Muscle layer of colon (tissue), 2 donors: ENCODE results near the gene SYT6.
A peak's percentile ranks its signal among the peaks of the same experiment; 100 is the strongest.

ENCODE experiments used
- H3K27ac ChIP-seq: one replicate; pipeline ENCODE4 v1.7.0; 2013; ENCODE audit warnings: low read depth, mild to moderate bottlenecking, low read length, moderate library complexity
- H3K27me3 ChIP-seq, 2 donors: one replicate each; pipeline ENCODE4 v1.7.0; 2013; ENCODE audit warnings: low read length in 2 of 2, mild to moderate bottlenecking in 2 of 2; ENCODE audit not compliant: insufficient read depth in 2 of 2, control insufficient read depth in 1 of 2
- H3K36me3 ChIP-seq: one replicate; pipeline ENCODE4 v1.7.0; 2013; ENCODE audit warnings: mild to moderate bottlenecking, low read length; ENCODE audit not compliant: insufficient read depth
- H3K4me1 ChIP-seq: one replicate; pipeline ENCODE4 v1.7.0; 2013; ENCODE audit warnings: mild to moderate bottlenecking, low read length; ENCODE audit not compliant: insufficient read depth
- H3K4me3 ChIP-seq, 2 donors: one replicate each; pipeline ENCODE4 v1.7.0; 2013; ENCODE audit warnings: low read length in 2 of 2, low read depth in 1 of 2, mild to moderate bottlenecking in 1 of 2, moderate library complexity in 1 of 2
- H3K9ac ChIP-seq: one replicate; pipeline ENCODE4 v1.7.0; 2013; ENCODE audit warnings: low read length
- H3K9me3 ChIP-seq: one replicate; pipeline ENCODE4 v1.7.0; 2013; ENCODE audit warnings: mild to moderate bottlenecking, low read length
- donor health status: abdominal sarcoma.
- donor health status: Adenocarcinoma of cecum.

Gene SYT6

GRCh38 chr1:114152508-114153260 is 985 bp downstream of the SYT6 start:
- H3K36me3 ChIP-seq = no peaks in the 10 kb centered on the region
- H3K9ac ChIP-seq = no peak overlapping the region
- H3K4me1 ChIP-seq = peaks cover 16% of the 10 kb centered on the region
- H3K27me3 ChIP-seq = peaks cover 62 to 63% of the 10 kb centered on the region in 2 donors
- H3K4me3 ChIP-seq = peak overlapping the region; percentile 27 to 47
- no peaks in the 10 kb centered on the region for H3K9me3 ChIP-seq
- H3K27ac ChIP-seq = no peak overlapping the region

- Histone ChIP-seq H3K27ac (no peak overlapping the region), H3K9me3 (no peaks in the 10 kb centered on the region), H3K27me3 (peaks cover 63 to 66% of the 10 kb centered on the region in 2 donors), H3K36me3 (no peaks in the 10 kb centered on the region), H3K9ac (no peak overlapping the region), H3K4me1 (peaks cover 16% of the 10 kb centered on the region), H3K4me3 (peak overlapping the region in 1 of 2 donors; percentile 27)
Observed at GRCh38 chr1:114152089-114152507, 1.6 kb downstream of the SYT6 start.

- Histone ChIP-seq H3K4me1 (peaks cover 16% of the 10 kb centered on the region), H3K27ac (no peak overlapping the region), H3K4me3 (no peak overlapping the region), H3K9me3 (no peaks in the 10 kb centered on the region), H3K27me3 (peaks cover 44 to 51% of the 10 kb centered on the region in 2 donors), H3K36me3 (no peaks in the 10 kb centered on the region), H3K9ac (no peak overlapping the region)
Observed at GRCh38 chr1:114150016-114150415, 3.7 kb downstream of the SYT6 start.

GRCh38 chr1:114149211-114149610 is 4.5 kb downstream of the SYT6 start:
- Histone ChIP-seq H3K4me3 (no peak overlapping the region), H3K9me3 (no peaks in the 10 kb centered on the region), H3K9ac (no peak overlapping the region), H3K36me3 (no peaks in the 10 kb centered on the region), H3K27me3 (peaks cover 36 to 43% of the 10 kb centered on the region in 2 donors), H3K27ac (no peak overlapping the region), H3K4me1 (peaks cover 15% of the 10 kb centered on the region)

GRCh38 chr1:114145504-114146151 is 8.0 kb downstream of the SYT6 start:
- Histone ChIP-seq H3K27me3 (peaks cover 9 to 15% of the 10 kb centered on the region in 2 donors), H3K4me1 (no peaks in the 10 kb centered on the region), H3K36me3 (no peaks in the 10 kb centered on the region), H3K9ac (no peak overlapping the region), H3K27ac (no peak overlapping the region), H3K4me3 (no peak overlapping the region), H3K9me3 (no peaks in the 10 kb centered on the region)

- Histone ChIP-seq H3K9ac (no peak overlapping the region), H3K36me3 (no peaks in the 10 kb centered on the region), H3K4me1 (no peaks in the 10 kb centered on the region), H3K27ac (no peak overlapping the region), H3K4me3 (no peak overlapping the region), H3K9me3 (no peaks in the 10 kb centered on the region), H3K27me3 (peaks cover 0 to 10% of the 10 kb centered on the region in 2 donors)
Observed at GRCh38 chr1:114144016-114144415, 9.7 kb downstream of the SYT6 start.

- Histone ChIP-seq H3K4me3 (no peak overlapping the region), H3K9me3 (no peaks in the 10 kb centered on the region), H3K27me3 (no peaks in the 10 kb centered on the region), H3K4me1 (no peaks in the 10 kb centered on the region), H3K36me3 (no peaks in the 10 kb centered on the region), H3K9ac (no peak overlapping the region), H3K27ac (no peak overlapping the region)
Observed at GRCh38 chr1:114139540-114139939, 14.1 kb downstream of the SYT6 start.

- no peaks in the 10 kb centered on the region for H3K9me3 ChIP-seq
- no peaks in the 10 kb centered on the region for H3K4me1 ChIP-seq
- H3K36me3 ChIP-seq = no peaks in the 10 kb centered on the region
- H3K27me3 ChIP-seq = no peaks in the 10 kb centered on the region
- H3K9ac ChIP-seq = no peak overlapping the region
- H3K4me3 ChIP-seq = no peak overlapping the region
- no peak overlapping the region for H3K27ac ChIP-seq
Observed at GRCh38 chr1:114137497-114137896, 16.2 kb downstream of the SYT6 start.

GRCh38 chr1:114135786-114136185 is 17.9 kb downstream of the SYT6 start:
- H3K9ac ChIP-seq = no peak overlapping the region
- H3K4me1 ChIP-seq = no peaks in the 10 kb centered on the region
- no peak overlapping the region for H3K27ac ChIP-seq
- H3K27me3 ChIP-seq = no peaks in the 10 kb centered on the region
- H3K36me3 ChIP-seq = no peaks in the 10 kb centered on the region
- no peaks in the 10 kb centered on the region for H3K9me3 ChIP-seq
- no peak overlapping the region for H3K4me3 ChIP-seq

GRCh38 chr1:114134518-114134917 is 19.2 kb downstream of the SYT6 start:
- no peaks in the 10 kb centered on the region for H3K36me3 ChIP-seq

GRCh38 chr1:114133129-114133528 is 20.5 kb downstream of the SYT6 start:
- Histone ChIP-seq H3K27me3 (no peaks in the 10 kb centered on the region), H3K36me3 (no peaks in the 10 kb centered on the region), H3K4me3 (no peak overlapping the region), H3K27ac (no peak overlapping the region), H3K9me3 (no peaks in the 10 kb centered on the region), H3K9ac (no peak overlapping the region), H3K4me1 (no peaks in the 10 kb centered on the region)

More at GRCh38 chr1:114134518-114134917, 19.2 kb downstream of the SYT6 start:
- Histone ChIP-seq H3K9me3 (no peaks in the 10 kb centered on the region), H3K4me3 (no peak overlapping the region), H3K9ac (no peak overlapping the region), H3K4me1 (no peaks in the 10 kb centered on the region), H3K27ac (no peak overlapping the region), H3K27me3 (no peaks in the 10 kb centered on the region)
